SK-N-SH treated with all-trans-retinoic acid at 6 μM for 48 hours (cell line): Measurements from ENCODE around the gene NUDT4.

Source experiments
- CSRNP3 ChIP-seq: fragments of 250-450 bp; sonication (Bioruptor Pico); IDR thresholded peaks from 2 replicates; pipeline ENCODE4 v1.5.1; 2021; ENCODE audit warnings: mild to moderate bottlenecking, moderate library complexity
- ESRRG ChIP-seq: fragments of 250-450 bp; sonication (Bioruptor Pico); IDR thresholded peaks from 2 replicates; pipeline ENCODE4 v1.6.1; 2021; ENCODE audit warnings: mild to moderate bottlenecking
- OSR1 ChIP-seq: fragments of 250-450 bp; sonication (Bioruptor Pico); IDR thresholded peaks from 2 replicates; pipeline ENCODE4 v1.8.0; 2022; ENCODE audit warnings: moderate library complexity, mild to moderate bottlenecking, inconsistent platforms
- POU6F1 ChIP-seq: fragments of 250-450 bp; sonication (Bioruptor Pico); IDR thresholded peaks from 2 replicates; pipeline ENCODE4 v1.8.0; 2021; ENCODE audit warnings: low read depth, mild to moderate bottlenecking, moderate library complexity, borderline replicate concordance
- RARB ChIP-seq: fragments of 250-450 bp; sonication (Bioruptor Pico); IDR thresholded peaks from 2 replicates; pipeline ENCODE4 v1.8.0; 2021; ENCODE audit warnings: mild to moderate bottlenecking, moderate library complexity
- TOX ChIP-seq: fragments of 250-450 bp; sonication (Bioruptor Pico); IDR thresholded peaks from 2 replicates; pipeline ENCODE4 v1.8.0; 2021; ENCODE audit warnings: mild to moderate bottlenecking, moderate library complexity, borderline replicate concordance
- TSHZ2 ChIP-seq: fragments of 250-450 bp; sonication (Bioruptor Pico); IDR thresholded peaks from 2 replicates; pipeline ENCODE4 v1.5.0; 2020; ENCODE audit warnings: mild to moderate bottlenecking, moderate library complexity
- ZFP30 ChIP-seq: fragments of 450-650 bp; formaldehyde crosslinking; IDR thresholded peaks from 2 replicates; pipeline ENCODE4 v1.5.0; 2022; ENCODE audit warnings: mild to moderate bottlenecking, moderate library complexity

- TF ChIP-seq RARB (CRISPR knock-in tag) (no peak), TOX (CRISPR knock-in tag) (no peak), ESRRG (CRISPR knock-in tag) (no peak), ZFP30 (CRISPR knock-in tag) (no peak), CSRNP3 (CRISPR knock-in tag) (no peak), TSHZ2 (CRISPR knock-in tag) (no peak), OSR1 (CRISPR knock-in tag) (no peak), POU6F1 (CRISPR knock-in tag) (no peak)
These were observed 44.3 kb downstream of the NUDT4 start for GRCh38 chr12:93422050-93422449.
